Activated CD4-positive, alpha-beta memory T cell treated with anti-CD3 and anti-CD28 coated beads for 36 hours (primary cell): ENCODE data around the gene SHROOM2. TPM values are rescaled to one million over a fixed set of nuclear protein-coding genes. Genes with fewer than 3 reads are reported as not detected.

Experiments
- CTCF ChIA-PET: fragments of 350-600 bp; sonication (Branson Sonifier 250); formaldehyde crosslinking; loops from one replicate; lab custom pipeline; 2021; ENCODE audit warnings: antibody characterized with exemption, inconsistent platforms; lab: Charles Lee
- POLR2A ChIA-PET: fragments of 350-600 bp; sonication (Branson Sonifier 250); formaldehyde crosslinking; loops from one replicate; lab custom pipeline; 2021; ENCODE audit warnings: antibody characterized with exemption; lab: Charles Lee
- DNase-seq: peaks from one replicate; pipeline ENCODE4 v3.0.0-alpha.2; 2020
- H3K27ac Mint-ChIP-seq: one replicate; pipeline ENCODE4 v1.8.0; 2021; ENCODE audit warnings: mixed read lengths
- H3K27me3 Mint-ChIP-seq: one replicate; pipeline ENCODE4 v1.8.0; 2021; ENCODE audit warnings: mixed read lengths
- H3K36me3 Mint-ChIP-seq: one replicate; pipeline ENCODE4 v1.8.0; 2021; ENCODE audit warnings: mixed read lengths
- H3K4me1 Mint-ChIP-seq: one replicate; pipeline ENCODE4 v1.8.0; 2021; ENCODE audit warnings: low read depth, mixed read lengths
- H3K4me3 Mint-ChIP-seq: one replicate; pipeline ENCODE4 v1.8.0; 2021; ENCODE audit warnings: mild to moderate bottlenecking, mixed read lengths
- H3K9me3 Mint-ChIP-seq: one replicate; pipeline ENCODE4 v1.8.0; 2021; ENCODE audit warnings: mixed read lengths
- intact Hi-C: fragments of 100-400 bp; cut with micrococcal nuclease; formaldehyde crosslinking; loops from one replicate; pipeline ENCODE4 v1.15.1; 2023
- total RNA-seq, 2 experiments: library from RNA; stranded (reverse); gene quantifications; one replicate each; pipeline ENCODE4 v1.2.3, GENCODE V29; 2021

The SHROOM2 gene
- total RNA-seq, 2 experiments from 2014 or later: not detected

- ChIA-PET CTCF (no interaction called here), POLR2A (no interaction called here)
- no peaks in the 10 kb centered on the region for H3K36me3 Mint-ChIP-seq
- no peak for DNase-seq
- H3K27ac Mint-ChIP-seq: no peak overlapping the region
- no peak overlapping the region for H3K4me3 Mint-ChIP-seq
- peaks cover 6% of the 10 kb centered on the region for H3K27me3 Mint-ChIP-seq
- intact Hi-C loops: no loop called here
- no peaks in the 10 kb centered on the region for H3K9me3 Mint-ChIP-seq
- no peaks in the 10 kb centered on the region for H3K4me1 Mint-ChIP-seq
These were observed 133.5 kb downstream of the SHROOM2 start for GRCh38 chrX:9919632-9920172.

GRCh38 chrX:9921407-9921806 lies 135.2 kb downstream of the SHROOM2 start:
- ChIA-PET CTCF (no interaction called here), POLR2A (no interaction called here)
- no peaks in the 10 kb centered on the region for H3K4me1 Mint-ChIP-seq
- intact Hi-C loops: no loop called here
- DNase-seq: no peak
- H3K4me3 Mint-ChIP-seq: no peak overlapping the region
- no peaks in the 10 kb centered on the region for H3K36me3 Mint-ChIP-seq
- peaks cover 6% of the 10 kb centered on the region for H3K27me3 Mint-ChIP-seq
- H3K27ac Mint-ChIP-seq: no peak overlapping the region
- H3K9me3 Mint-ChIP-seq: no peaks in the 10 kb centered on the region

DNA sequence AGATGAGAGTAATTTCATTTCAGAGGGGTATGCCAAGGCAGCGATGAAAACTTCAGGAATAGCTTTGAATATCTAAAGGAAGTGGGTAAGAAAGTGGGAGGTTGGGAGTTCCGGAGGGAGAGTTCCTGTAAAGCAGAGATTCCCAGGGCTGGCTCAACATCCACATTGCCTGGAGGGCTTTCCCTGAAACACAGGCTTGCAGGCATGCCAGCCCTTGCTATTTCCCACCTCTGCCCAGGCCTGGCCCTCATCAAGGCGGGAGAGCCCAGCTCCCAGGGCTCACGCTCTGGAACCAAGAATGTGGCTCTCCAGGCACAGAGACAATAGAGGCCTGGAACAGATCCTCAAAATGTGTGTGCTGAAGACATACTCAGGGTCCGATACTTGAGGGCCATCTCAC lies 137.1 kb downstream of the SHROOM2 start:
- Mint-ChIP-seq H3K36me3 (no peaks in the 10 kb centered on the region), H3K27me3 (no peaks in the 10 kb centered on the region), H3K4me1 (no peaks in the 10 kb centered on the region), H3K4me3 (no peak overlapping the region), H3K27ac (no peak overlapping the region), H3K9me3 (no peaks in the 10 kb centered on the region)
- POLR2A ChIA-PET: no interaction called here
- intact Hi-C loops: no loop called here
- no peak for DNase-seq
- CTCF ChIA-PET: no interaction called here

GRCh38 chrX:9926002-9926401 lies 139.8 kb downstream of the SHROOM2 start:
- H3K27me3 Mint-ChIP-seq: no peaks in the 10 kb centered on the region
- ChIA-PET POLR2A (no interaction called here), CTCF (no interaction called here)
- H3K27ac Mint-ChIP-seq: no peak overlapping the region
- no peaks in the 10 kb centered on the region for H3K36me3 Mint-ChIP-seq
- no peaks in the 10 kb centered on the region for H3K9me3 Mint-ChIP-seq
- DNase-seq: no peak
- no peak overlapping the region for H3K4me3 Mint-ChIP-seq
- intact Hi-C loops: no loop called here
- H3K4me1 Mint-ChIP-seq: no peaks in the 10 kb centered on the region

- H3K4me3 Mint-ChIP-seq: no peak overlapping the region
- H3K4me1 Mint-ChIP-seq: no peaks in the 10 kb centered on the region
- H3K27ac Mint-ChIP-seq: no peak overlapping the region
- intact Hi-C loops: no loop called here
- no peaks in the 10 kb centered on the region for H3K36me3 Mint-ChIP-seq
- POLR2A ChIA-PET: no interaction called here
- no peak for DNase-seq
- no peaks in the 10 kb centered on the region for H3K27me3 Mint-ChIP-seq
- H3K9me3 Mint-ChIP-seq: no peaks in the 10 kb centered on the region
- CTCF ChIA-PET: no interaction called here
These were observed 141.7 kb downstream of the SHROOM2 start for GRCh38 chrX:9927698-9928482.

- no peak overlapping the region for H3K4me3 Mint-ChIP-seq
- no peak overlapping the region for H3K27ac Mint-ChIP-seq
- no peaks in the 10 kb centered on the region for H3K36me3 Mint-ChIP-seq
- intact Hi-C loops: no loop called here
- ChIA-PET POLR2A (no interaction called here), CTCF (no interaction called here)
- H3K27me3 Mint-ChIP-seq: peaks cover 10% of the 10 kb centered on the region
- H3K4me1 Mint-ChIP-seq: peaks cover 2% of the 10 kb centered on the region
- DNase-seq: no peak
- H3K9me3 Mint-ChIP-seq: no peaks in the 10 kb centered on the region
These were observed 149.2 kb downstream of the SHROOM2 start for GRCh38 chrX:9935436-9935835.

DNA sequence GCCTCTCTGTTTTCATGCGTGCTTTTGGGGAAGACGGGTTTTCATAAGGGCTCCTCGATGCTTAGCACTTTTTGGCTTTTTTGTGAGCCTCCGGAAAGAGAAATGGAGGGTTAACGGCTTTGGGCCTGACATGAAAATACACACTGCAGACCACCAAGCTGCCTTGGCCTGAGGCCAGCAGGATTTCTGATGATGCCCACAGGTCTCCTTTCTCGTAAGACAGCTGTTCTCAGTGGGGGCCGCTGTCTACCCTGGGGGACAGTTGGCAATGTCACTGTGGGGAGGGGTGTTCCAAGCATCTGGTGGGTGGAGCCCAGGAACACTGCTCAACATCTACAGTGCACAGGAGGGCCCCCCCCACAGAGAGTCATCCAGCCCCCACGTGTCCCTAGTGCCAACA lies 151.5 kb downstream of the SHROOM2 start:
- peaks cover 14% of the 10 kb centered on the region for H3K4me1 Mint-ChIP-seq
- H3K9me3 Mint-ChIP-seq: no peaks in the 10 kb centered on the region
- no peak overlapping the region for H3K4me3 Mint-ChIP-seq
- intact Hi-C loops: no loop called here
- no peaks in the 10 kb centered on the region for H3K36me3 Mint-ChIP-seq
- ChIA-PET POLR2A (no interaction called here), CTCF (no interaction called here)
- no peak for DNase-seq
- H3K27me3 Mint-ChIP-seq: peaks cover 13% of the 10 kb centered on the region
- no peak overlapping the region for H3K27ac Mint-ChIP-seq

GRCh38 chrX:9938516-9938915 lies 152.3 kb downstream of the SHROOM2 start:
- Mint-ChIP-seq H3K36me3 (no peaks in the 10 kb centered on the region), H3K4me3 (no peak overlapping the region), H3K4me1 (peaks cover 14% of the 10 kb centered on the region), H3K27me3 (peaks cover 17% of the 10 kb centered on the region), H3K9me3 (no peaks in the 10 kb centered on the region), H3K27ac (no peak overlapping the region)
- no peak for DNase-seq
- CTCF ChIA-PET: no interaction called here
- POLR2A ChIA-PET: no interaction called here
- intact Hi-C loops: no loop called here

DNA sequence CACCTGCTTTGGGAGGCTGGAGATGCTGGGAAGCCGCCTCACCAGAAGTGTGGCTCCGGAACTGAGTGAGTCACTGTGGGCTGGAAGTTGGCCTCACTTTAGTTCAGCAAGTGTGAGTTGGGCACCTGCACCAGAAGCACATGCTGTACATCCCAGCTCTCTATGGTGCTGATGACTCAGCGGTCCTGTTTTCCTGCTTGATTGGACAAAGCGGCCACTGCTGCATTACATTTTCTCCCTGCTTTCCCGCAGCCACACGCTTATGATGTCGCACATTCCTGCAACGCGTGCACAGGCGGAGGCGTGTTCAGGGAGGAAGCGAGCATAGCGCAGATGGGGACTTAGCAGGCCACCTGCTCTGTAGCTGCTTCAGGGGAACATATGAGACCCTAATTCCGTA lies 154.2 kb downstream of the SHROOM2 start:
- intact Hi-C loops: loop anchor here (5.0 kb wide), 2 partner anchors 157 to 588 kb away; no protein-coding TSS in a partner anchor
- ChIA-PET POLR2A (no interaction called here), CTCF (interaction anchor here (1.4 kb wide), 1 partner anchor 180 kb away, joined by 4 read pairs; no protein-coding TSS in a partner anchor)

GRCh38 chrX:9942086-9942485 lies 155.9 kb downstream of the SHROOM2 start:
- Mint-ChIP-seq H3K36me3 (no peaks in the 10 kb centered on the region), H3K9me3 (no peaks in the 10 kb centered on the region), H3K4me3 (no peak overlapping the region), H3K4me1 (peaks cover 14% of the 10 kb centered on the region), H3K27me3 (peaks cover 19% of the 10 kb centered on the region), H3K27ac (peak overlapping the region; percentile 57)
- intact Hi-C loops: loop anchor here (1.0 to 5.0 kb wide), 4 partner anchors 55 to 590 kb away; no protein-coding TSS in a partner anchor
- POLR2A ChIA-PET: interaction anchor here (0.7 kb wide), 1 partner anchor 153 kb away, joined by 3 read pairs; no protein-coding TSS in a partner anchor
- CTCF ChIA-PET: no interaction called here
- DNase-seq: peak; percentile 83

More for the DNA sequence above, 154.2 kb downstream of the SHROOM2 start:
- peak; percentile 11 for DNase-seq
- H3K9me3 Mint-ChIP-seq: no peaks in the 10 kb centered on the region
- no peak overlapping the region for H3K4me3 Mint-ChIP-seq
- H3K36me3 Mint-ChIP-seq: no peaks in the 10 kb centered on the region
- H3K27me3 Mint-ChIP-seq: peaks cover 19% of the 10 kb centered on the region
- H3K27ac Mint-ChIP-seq: no peak overlapping the region
- H3K4me1 Mint-ChIP-seq: peaks cover 14% of the 10 kb centered on the region

DNA sequence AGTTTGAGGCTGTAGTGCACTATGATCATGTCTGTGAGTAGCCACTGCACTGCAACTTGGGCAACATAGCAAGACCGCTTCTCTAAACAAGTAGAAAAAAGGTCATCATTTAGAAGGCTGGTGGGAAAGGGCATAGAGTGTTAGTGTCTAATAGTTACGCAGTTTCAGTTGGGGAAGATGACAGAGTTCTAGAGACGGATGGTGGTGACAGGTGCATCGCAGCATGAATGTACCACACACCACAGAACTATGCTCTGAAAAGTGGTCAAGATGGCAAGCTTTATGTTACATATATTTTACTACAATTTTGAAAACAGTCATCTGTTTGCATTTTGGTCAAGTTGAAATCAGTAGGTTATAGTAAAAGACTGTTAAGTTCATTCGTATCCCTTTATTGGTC lies 157.2 kb downstream of the SHROOM2 start:
- Mint-ChIP-seq H3K9me3 (no peaks in the 10 kb centered on the region), H3K27me3 (peaks cover 27% of the 10 kb centered on the region), H3K27ac (no peak overlapping the region), H3K4me1 (peaks cover 14% of the 10 kb centered on the region), H3K4me3 (no peak overlapping the region), H3K36me3 (no peaks in the 10 kb centered on the region)
- intact Hi-C loops: loop anchor here (5.0 kb wide), 2 partner anchors 154 to 591 kb away; no protein-coding TSS in a partner anchor
- DNase-seq: peak; percentile 9
- POLR2A ChIA-PET: no interaction called here
- CTCF ChIA-PET: no interaction called here

GRCh38 chrX:9947131-9947794 lies 161.0 kb downstream of the SHROOM2 start:
- POLR2A ChIA-PET: no interaction called here
- no peak overlapping the region for H3K27ac Mint-ChIP-seq
- H3K9me3 Mint-ChIP-seq: no peaks in the 10 kb centered on the region
- intact Hi-C loops: no loop called here
- peaks cover 2% of the 10 kb centered on the region for H3K4me1 Mint-ChIP-seq
- H3K4me3 Mint-ChIP-seq: no peak overlapping the region
- H3K36me3 Mint-ChIP-seq: no peaks in the 10 kb centered on the region
- no peak for DNase-seq
- CTCF ChIA-PET: no interaction called here
- peaks cover 29% of the 10 kb centered on the region for H3K27me3 Mint-ChIP-seq
